Right lobe of liver (tissue), 4 donors: ENCODE data around the gene PXDN.

Experiments used
- POLR2A ChIP-seq: fragments of 450-650 bp; IDR thresholded peaks from one replicate; pipeline ENCODE4 v1.6.1; 2017; ENCODE audit warnings: antibody characterized with exemption, mild to moderate bottlenecking
- TF ChIP-seq, protein P1 (sequence below), 4 donors: fragments of 200-600 bp in 3 of 4; fragments of 450-650 bp in 1 of 4; IDR thresholded peaks; one replicate each; pipeline versions ENCODE4 v1.5.1 to v1.8.0; 2016 to 2022; ENCODE audit warnings: antibody characterized with exemption in 4 of 4, mild to moderate bottlenecking in 2 of 4
- donor health status: DM: no; HTN: no; CAD: no.
- donor health status: DM: no; HTN: no; CAD: no.
- donor health status: DM: no; HTN: yes; CAD: no.

DNA sequence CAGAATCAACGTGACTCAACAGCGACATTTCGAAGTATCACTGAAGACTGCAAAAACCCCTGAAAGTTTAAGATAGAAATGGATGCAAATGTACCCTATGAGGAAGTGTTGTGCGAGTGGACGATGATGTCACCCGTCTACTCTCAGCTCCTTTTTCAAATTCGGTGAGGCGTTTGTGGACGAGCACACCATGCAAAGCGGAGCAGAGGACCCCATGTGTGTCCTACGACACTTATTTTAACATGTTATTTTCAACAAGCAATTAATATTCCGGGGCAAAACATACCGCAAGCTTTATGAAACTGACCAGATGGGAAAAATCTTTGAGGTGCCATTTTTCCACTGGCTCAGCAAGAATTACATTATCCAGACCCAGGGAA lies 2.0 kb downstream of the PXDN start:
- TF ChIP-seq, protein P1, sequence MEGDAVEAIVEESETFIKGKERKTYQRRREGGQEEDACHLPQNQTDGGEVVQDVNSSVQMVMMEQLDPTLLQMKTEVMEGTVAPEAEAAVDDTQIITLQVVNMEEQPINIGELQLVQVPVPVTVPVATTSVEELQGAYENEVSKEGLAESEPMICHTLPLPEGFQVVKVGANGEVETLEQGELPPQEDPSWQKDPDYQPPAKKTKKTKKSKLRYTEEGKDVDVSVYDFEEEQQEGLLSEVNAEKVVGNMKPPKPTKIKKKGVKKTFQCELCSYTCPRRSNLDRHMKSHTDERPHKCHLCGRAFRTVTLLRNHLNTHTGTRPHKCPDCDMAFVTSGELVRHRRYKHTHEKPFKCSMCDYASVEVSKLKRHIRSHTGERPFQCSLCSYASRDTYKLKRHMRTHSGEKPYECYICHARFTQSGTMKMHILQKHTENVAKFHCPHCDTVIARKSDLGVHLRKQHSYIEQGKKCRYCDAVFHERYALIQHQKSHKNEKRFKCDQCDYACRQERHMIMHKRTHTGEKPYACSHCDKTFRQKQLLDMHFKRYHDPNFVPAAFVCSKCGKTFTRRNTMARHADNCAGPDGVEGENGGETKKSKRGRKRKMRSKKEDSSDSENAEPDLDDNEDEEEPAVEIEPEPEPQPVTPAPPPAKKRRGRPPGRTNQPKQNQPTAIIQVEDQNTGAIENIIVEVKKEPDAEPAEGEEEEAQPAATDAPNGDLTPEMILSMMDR (IDR thresholded peaks at IDR 0.05): no peak
- TF ChIP-seq POLR2A: no peak
